Parathyroid adenoma (tissue), 2 donors: Measurements from ENCODE around the gene FTL.

ENCODE experiments used
- H2AFZ ChIP-seq: fragments of 300-600 bp; sonication (generic); one replicate; pipeline ENCODE4 v1.7.0; 2017; ENCODE audit warnings: antibody characterized with exemption, mild to moderate bottlenecking
- H3K27ac ChIP-seq: fragments of 300-600 bp; sonication (generic); one replicate; pipeline ENCODE4 v1.7.0; 2017
- H3K27me3 ChIP-seq: fragments of 300-600 bp; sonication (generic); one replicate; pipeline ENCODE4 v1.7.0; 2017; ENCODE audit warnings: low read length; ENCODE audit not compliant: control insufficient read depth, insufficient read depth
- H3K36me3 ChIP-seq: fragments of 300-600 bp; sonication (generic); one replicate; pipeline ENCODE4 v1.7.0; 2017; ENCODE audit warnings: low read length; ENCODE audit not compliant: control insufficient read depth, insufficient read depth
- H3K4me1 ChIP-seq: fragments of 300-600 bp; sonication (generic); one replicate; pipeline ENCODE4 v1.7.0; 2017; ENCODE audit warnings: control low read depth
- H3K4me2 ChIP-seq: fragments of 300-600 bp; sonication (generic); one replicate; pipeline ENCODE4 v1.7.0; 2017; ENCODE audit warnings: low read length
- H3K4me3 ChIP-seq: fragments of 300-600 bp; sonication (generic); one replicate; pipeline ENCODE4 v1.7.0; 2017; ENCODE audit warnings: low read depth, low read length
- H3K79me2 ChIP-seq: fragments of 300-600 bp; sonication (generic); one replicate; pipeline ENCODE4 v1.7.0; 2017; ENCODE audit warnings: control low read depth
- H3K9ac ChIP-seq: fragments of 300-600 bp; sonication (generic); one replicate; pipeline ENCODE4 v1.7.0; 2017; ENCODE audit warnings: mild to moderate bottlenecking
- H3K9me3 ChIP-seq: fragments of 300-600 bp; sonication (generic); one replicate; pipeline ENCODE4 v1.7.0; 2017; ENCODE audit warnings: low read length; ENCODE audit not compliant: control insufficient read depth
- CTCF ChIP-seq: fragments of 300-600 bp; sonication (generic); IDR thresholded peaks from one replicate; pipeline ENCODE4 v1.7.0; 2017; ENCODE audit warnings: antibody characterized with exemption, mild to moderate bottlenecking
- donor health status: primary hyperparathyroidism.

Gene FTL

GRCh38 chr19:49016067-49016839 is 51.1 kb downstream of the FTL start:
- no peaks in the 10 kb centered on the region for H3K36me3 ChIP-seq
- no peak overlapping the region for H3K4me3 ChIP-seq
- H3K27me3 ChIP-seq, result no peaks in the 10 kb centered on the region
- H3K27ac ChIP-seq, result no peak overlapping the region
- H3K4me2 ChIP-seq, result no peak overlapping the region
- H2AFZ ChIP-seq, result no peak overlapping the region
- no peak for TF ChIP-seq CTCF
- no peaks in the 10 kb centered on the region for H3K79me2 ChIP-seq
- no peak overlapping the region for H3K9ac ChIP-seq
- no peaks in the 10 kb centered on the region for H3K9me3 ChIP-seq
- peaks cover 5% of the 10 kb centered on the region for H3K4me1 ChIP-seq
